Fibroblast of villous mesenchyme (primary cell): ENCODE results near the gene RYR1. TPM values are rescaled to one million over a fixed set of nuclear protein-coding genes. Genes with fewer than 3 reads are reported as not detected.
A peak's percentile ranks its signal among the peaks of the same experiment; 100 is the strongest.

Experiments used
- DNase-seq: peaks from one replicate; pipeline ENCODE4 v3.0.0-alpha.2; 2010; ENCODE audit warnings: low read depth
- H3K4me3 ChIP-seq: 2 replicates; pipeline ENCODE4 v1.5.1; 2011; ENCODE audit warnings: low read depth, mild to moderate bottlenecking, low read length
- CTCF ChIP-seq: IDR thresholded peaks from 2 replicates; pipeline ENCODE4 v1.5.1; 2012; ENCODE audit warnings: low read depth, mild to moderate bottlenecking, low read length; ENCODE audit not compliant: insufficient read depth
- total RNA-seq: library from RNA; depleted of rRNA; stranded (reverse); fragments of >200 nt; gene quantifications from 2 replicates; pipeline ENCODE4 v1.2.3, GENCODE V29; 2012

RYR1 gene
- total RNA-seq, 1 donor: under 0.01 TPM

- no peak overlapping the region for H3K4me3 ChIP-seq
- no peak for DNase-seq
- no peak for TF ChIP-seq CTCF
These were observed 33.1 kb upstream of the RYR1 start for GRCh38 chr19:38400361-38400760.

GRCh38 chr19:38401148-38401547 lies 32.3 kb upstream of the RYR1 start:
- DNase-seq: peak; percentile 22
- H3K4me3 ChIP-seq: no peak overlapping the region
- TF ChIP-seq CTCF: no peak

DNA sequence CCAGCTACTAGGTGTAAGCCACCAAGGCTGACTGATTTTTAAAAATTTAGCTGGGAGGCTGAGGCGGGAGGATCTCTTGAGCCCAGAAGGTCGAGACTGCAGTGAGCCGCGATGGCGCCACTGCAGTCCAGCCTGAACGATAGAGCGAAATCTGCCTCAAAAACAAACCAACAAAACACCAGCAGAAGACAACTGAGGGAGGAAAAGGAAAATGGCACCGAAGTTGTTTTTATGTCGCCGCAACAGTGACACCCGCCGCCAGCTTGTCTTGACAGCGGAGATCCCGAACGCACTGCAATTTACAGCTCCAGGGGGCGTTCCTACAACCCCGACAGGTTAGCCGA lies 30.9 kb upstream of the RYR1 start:
- no peak for TF ChIP-seq CTCF

DNA sequence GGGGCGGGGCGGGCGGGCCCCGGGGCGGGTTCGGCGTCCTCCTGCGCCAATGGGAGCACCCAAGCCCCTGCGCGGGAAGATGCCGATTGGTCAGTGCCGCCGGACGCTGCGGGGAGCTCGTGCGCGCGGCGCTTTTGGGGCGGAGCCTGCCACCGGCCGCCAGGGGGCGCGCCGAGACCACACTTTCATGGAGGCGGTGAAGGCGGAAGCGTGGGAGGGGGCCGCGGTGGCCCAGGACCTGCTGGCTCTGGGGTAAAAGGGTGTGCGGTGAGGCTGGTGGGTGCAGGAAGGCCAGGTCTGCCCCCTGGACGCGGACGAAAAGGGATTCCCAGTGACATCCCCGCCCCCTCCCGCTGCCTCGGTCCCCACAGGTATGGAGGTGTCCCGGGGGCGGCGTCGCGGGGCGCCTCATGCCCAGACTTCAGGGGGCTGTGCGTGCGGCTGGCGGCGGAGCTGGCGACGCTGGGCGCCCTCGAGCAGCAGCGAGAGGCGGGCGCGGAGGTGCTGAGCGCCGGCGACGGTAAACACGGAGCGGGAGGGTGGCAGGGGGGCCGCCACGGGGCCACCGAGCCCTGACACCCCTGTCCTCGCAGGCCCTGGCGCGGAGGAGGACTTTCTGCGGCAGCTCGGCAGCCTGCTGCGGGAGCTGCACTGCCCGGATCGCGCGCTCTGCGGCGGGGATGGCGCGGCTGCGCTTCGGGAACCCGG lies 30.4 kb upstream of the RYR1 start, which contains the start of gene FAM98C:
Gene FAM98C, plus strand, starts transcription at position 127 of the 708 bp plus-strand sequence. Its CDS starts 61 bp downstream, at position 188.
- peak; percentile 90 for TF ChIP-seq CTCF
- peak; percentile 96 for DNase-seq
- H3K4me3 ChIP-seq: peak within 1 kb of the TSS; percentile 90

More for the DNA sequence above, 30.9 kb upstream of the RYR1 start:
- H3K4me3 ChIP-seq: peak overlapping the region; percentile 59
- DNase-seq: no peak

- no peak overlapping the region for H3K4me3 ChIP-seq
- no peak for DNase-seq
- no peak for TF ChIP-seq CTCF
These were observed 28.6 kb upstream of the RYR1 start for GRCh38 chr19:38404858-38405257.

- DNase-seq: no peak
- H3K4me3 ChIP-seq: no peak overlapping the region
- TF ChIP-seq CTCF: no peak
These were observed 28.2 kb upstream of the RYR1 start for GRCh38 chr19:38405276-38405675.
